Right renal pelvis (tissue), 4 donors: Measurements from ENCODE around the gene UNC13A. TPM values are rescaled to one million over a fixed set of nuclear protein-coding genes. Genes with fewer than 3 reads are reported as not detected.

Source experiments
- DNase-seq, 4 donors: peaks; one replicate each; pipeline ENCODE4 v3.0.0-alpha.2; 2013; ENCODE audit warnings: low read depth in 4 of 4, low spot score in 3 of 4, missing footprints in 1 of 4
- polyA plus RNA-seq, 4 donors: library from polyadenylated mRNA; unstranded; fragments of 120-200 nt; gene quantifications; one replicate each; pipeline ENCODE4 v1.2.1, GENCODE V29; 2013; ENCODE audit not compliant: insufficient read length in 4 of 4

Gene UNC13A
- polyA plus RNA-seq, 4 donors = 0.12 to 0.42 (median 0.24) TPM

GRCh38 chr19:17632577-17632976 lies 55.6 kb downstream of the UNC13A start:
- no peak for DNase-seq

- no peak for DNase-seq
These were observed 58.4 kb downstream of the UNC13A start for GRCh38 chr19:17629760-17630159.

- no peak for DNase-seq
These were observed 60.2 kb downstream of the UNC13A start for GRCh38 chr19:17627921-17628320.

GRCh38 chr19:17627161-17627560 lies 61.0 kb downstream of the UNC13A start:
- no peak for DNase-seq

- DNase-seq = no peak
These were observed 61.6 kb downstream of the UNC13A start for GRCh38 chr19:17626456-17627015.

- no peak for DNase-seq
These were observed 62.2 kb downstream of the UNC13A start for GRCh38 chr19:17625980-17626379.

- DNase-seq = no peak
These were observed 63.1 kb downstream of the UNC13A start for GRCh38 chr19:17625043-17625442.

GRCh38 chr19:17624314-17624991 lies 63.7 kb downstream of the UNC13A start:
- DNase-seq = no peak

GRCh38 chr19:17623224-17623935 lies 64.8 kb downstream of the UNC13A start:
- no peak for DNase-seq

- DNase-seq = no peak
These were observed 67.5 kb downstream of the UNC13A start for GRCh38 chr19:17620696-17621095.

GRCh38 chr19:17618936-17619335 lies 69.2 kb downstream of the UNC13A start:
- no peak for DNase-seq

- no peak for DNase-seq
These were observed 69.8 kb downstream of the UNC13A start for GRCh38 chr19:17618281-17618903.

- no peak for DNase-seq
These were observed 70.4 kb downstream of the UNC13A start for GRCh38 chr19:17617807-17618192.

- DNase-seq = no peak
These were observed 71.0 kb downstream of the UNC13A start for GRCh38 chr19:17616961-17617806.

GRCh38 chr19:17616686-17616960 lies 71.5 kb downstream of the UNC13A start:
- no peak for DNase-seq

GRCh38 chr19:17615889-17616685 lies 72.1 kb downstream of the UNC13A start:
- no peak for DNase-seq

GRCh38 chr19:17614476-17614875 lies 73.7 kb downstream of the UNC13A start:
- no peak for DNase-seq

- peak in 2 of 4 donors; percentile 22 to 29 for DNase-seq
These were observed 76.5 kb downstream of the UNC13A start for GRCh38 chr19:17611462-17612244.

- DNase-seq = no peak
These were observed 77.8 kb downstream of the UNC13A start for GRCh38 chr19:17610384-17610783.
